Hematopoietic multipotent progenitor cell treated with erythropoietin and hydrocortisone succinate and interleukin-3 and kit ligand, for 8 days (in vitro differentiated cells): ENCODE data around the gene SLC40A1.

Experiments
- DNase-seq: peaks from one replicate; pipeline ENCODE4 v3.0.0-alpha.2; 2015

The SLC40A1 gene

DNA sequence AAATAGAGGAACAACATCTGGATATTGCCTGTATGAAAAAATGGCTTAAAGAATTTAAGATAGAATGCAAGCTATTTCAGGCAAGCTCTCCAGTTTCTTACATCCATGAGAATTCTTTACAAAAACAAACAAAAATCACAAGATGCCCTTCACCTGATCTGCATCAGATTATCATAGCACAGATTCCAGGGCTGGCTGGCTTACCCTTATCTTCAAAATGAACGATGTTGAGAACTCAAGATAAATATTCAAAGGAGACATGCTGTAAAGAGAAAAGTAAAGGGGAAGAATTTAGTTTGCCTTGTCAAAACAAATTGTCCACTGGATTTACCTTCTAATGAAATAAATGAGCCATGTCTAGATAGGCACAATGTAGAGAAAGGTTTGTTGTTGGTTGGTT lies 18.7 kb upstream of the SLC40A1 start:
- DNase-seq, result no peak

DNA sequence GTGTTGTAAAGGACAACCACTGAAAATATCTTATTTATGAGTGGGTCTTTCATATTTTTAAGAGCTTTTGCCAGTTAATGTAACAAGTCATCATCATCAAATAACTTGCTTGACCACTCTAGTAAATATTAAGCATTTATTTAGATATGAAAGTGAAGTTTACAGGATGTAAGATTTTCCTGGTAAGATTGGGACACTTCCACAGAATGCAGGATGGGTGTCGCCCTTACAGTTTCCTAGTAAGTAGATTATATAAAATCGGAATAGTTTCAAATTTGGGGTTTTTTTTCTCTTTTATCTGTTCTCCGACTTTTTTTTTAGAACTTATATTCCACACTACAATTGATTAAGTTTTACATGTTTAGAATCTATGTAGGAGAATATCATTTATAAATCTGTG lies 14.8 kb upstream of the SLC40A1 start:
- DNase-seq, result peak; percentile 89

DNA sequence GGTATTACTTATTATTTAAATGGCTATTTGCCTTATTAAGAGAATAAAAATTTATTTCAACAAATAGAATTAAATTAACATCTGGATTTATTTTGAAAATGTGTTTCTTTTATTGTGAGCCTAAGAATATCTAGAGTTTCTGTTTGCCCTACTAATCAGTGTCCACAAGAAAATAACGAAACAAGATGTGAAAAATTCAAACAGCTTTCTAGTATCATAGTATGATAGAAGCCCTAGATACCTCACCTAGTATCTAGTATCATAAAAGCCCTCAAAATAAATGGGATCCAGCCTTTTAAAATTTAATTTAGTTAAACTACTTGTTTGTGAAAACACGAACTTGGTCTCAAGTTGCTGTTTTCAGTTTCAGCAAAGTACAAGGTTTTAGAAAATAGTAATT lies 13.7 kb upstream of the SLC40A1 start:
- no peak for DNase-seq

DNA sequence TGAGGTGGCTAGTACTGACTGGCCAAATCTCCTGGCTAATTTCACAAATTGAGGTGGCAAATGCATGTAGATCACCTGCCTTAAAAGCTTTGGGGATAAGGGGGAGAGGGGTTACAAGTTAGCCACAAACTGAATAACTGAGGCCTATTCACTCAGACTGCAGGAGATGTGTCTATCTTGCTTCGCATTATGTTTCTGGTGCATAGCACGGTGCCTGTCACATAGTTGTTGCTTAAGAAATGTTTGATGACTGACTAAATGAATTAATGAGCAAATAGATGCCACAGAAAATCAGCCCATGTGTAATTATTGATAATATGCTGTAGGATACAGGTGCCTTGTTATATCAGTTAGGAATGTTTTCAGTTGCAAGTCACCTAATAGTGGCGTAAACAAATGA lies 12.5 kb upstream of the SLC40A1 start:
- no peak for DNase-seq

DNA sequence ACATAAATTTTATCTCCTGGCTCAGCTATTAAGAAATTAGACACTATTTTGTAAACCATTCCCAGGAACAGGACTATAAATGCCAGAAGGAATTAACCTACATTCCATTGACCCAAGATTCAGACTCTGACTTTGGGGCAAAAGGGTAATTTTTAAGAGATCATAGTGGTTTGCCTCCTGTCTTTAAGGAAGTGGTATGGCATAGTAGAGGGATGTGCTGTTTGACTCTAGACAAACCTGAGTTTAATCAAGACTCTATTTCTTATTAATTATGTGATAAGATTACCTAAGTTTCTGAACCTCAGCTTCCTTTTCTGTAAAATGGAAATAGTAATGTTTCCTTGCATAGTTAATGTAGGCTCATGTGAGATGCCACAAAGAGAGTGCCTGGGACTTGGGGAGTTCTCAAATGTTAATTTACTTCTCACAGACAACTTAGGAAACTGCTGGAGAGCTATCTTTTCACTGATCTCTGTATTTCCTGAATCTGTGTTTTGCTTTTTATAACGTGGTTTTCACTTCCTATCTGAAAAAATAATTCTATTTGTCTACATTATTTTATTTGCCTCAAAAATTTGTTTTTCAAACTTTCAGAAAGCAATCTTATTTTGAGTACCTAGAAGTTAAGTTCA lies 11.9 kb upstream of the SLC40A1 start:
- DNase-seq, result no peak

DNA sequence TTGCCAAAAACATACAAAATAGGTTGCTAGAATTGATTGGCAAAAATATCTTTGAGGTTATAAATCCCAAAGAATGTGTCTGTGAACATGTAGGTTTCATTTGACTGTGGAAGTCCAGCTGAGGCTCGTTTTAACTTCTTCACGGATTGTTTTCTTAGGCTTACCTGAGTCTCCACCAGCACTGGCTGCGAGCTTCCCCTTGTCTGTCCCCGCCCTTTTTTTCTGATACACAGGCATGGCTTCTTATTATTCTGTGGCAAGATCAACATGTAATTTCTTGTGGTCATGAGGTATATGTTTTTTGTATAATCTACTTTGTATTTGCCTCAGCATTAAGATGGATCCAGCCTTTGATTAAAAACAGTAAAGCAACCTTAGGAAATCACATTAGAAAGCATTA lies 7.2 kb upstream of the SLC40A1 start:
- peak; percentile 50 for DNase-seq

DNA sequence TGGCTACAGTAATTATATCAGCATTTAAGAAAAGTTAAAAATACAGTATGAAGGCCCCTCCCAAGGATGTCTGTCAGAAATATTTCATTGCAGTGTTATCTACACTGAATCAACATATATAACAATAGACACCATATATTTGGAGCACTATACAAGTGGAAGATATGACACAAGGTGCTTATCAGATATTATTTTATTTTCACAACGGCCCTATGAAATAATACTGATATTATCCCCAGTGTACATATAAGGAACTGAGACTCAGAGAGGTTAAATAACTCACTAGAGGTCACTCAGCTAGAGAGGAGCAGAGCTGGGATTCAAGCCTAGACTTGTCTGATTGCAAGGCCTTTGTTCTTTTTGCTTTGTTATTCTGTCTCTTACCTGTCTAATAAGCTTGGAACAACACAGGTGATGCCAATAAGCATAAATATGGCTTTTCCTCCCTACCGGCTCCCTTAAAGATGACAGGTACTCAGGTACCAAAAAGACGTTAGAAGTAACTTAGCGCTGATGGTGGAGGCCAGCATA lies 4.7 kb upstream of the SLC40A1 start:
- peak; percentile 55 for DNase-seq

DNA sequence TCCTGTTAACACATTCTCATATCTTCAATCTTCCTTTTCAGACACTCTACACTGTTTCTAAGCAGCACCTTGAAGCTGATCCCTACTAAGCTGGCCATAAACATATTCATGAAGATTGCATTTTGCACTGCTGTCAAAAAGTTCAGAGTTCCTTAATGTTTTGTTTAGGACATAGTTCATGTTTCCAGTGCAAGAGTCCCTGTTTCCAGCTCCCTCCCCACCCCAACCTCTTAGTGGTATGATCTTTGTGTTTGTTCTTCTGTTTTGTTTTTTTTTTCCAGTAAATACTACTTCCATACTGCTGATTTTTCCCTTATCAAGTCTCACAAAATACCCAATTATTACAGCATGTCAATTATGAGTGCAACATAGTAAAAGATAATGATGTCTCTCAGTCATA lies 4.1 kb upstream of the SLC40A1 start:
- DNase-seq, result peak; percentile 41

DNA sequence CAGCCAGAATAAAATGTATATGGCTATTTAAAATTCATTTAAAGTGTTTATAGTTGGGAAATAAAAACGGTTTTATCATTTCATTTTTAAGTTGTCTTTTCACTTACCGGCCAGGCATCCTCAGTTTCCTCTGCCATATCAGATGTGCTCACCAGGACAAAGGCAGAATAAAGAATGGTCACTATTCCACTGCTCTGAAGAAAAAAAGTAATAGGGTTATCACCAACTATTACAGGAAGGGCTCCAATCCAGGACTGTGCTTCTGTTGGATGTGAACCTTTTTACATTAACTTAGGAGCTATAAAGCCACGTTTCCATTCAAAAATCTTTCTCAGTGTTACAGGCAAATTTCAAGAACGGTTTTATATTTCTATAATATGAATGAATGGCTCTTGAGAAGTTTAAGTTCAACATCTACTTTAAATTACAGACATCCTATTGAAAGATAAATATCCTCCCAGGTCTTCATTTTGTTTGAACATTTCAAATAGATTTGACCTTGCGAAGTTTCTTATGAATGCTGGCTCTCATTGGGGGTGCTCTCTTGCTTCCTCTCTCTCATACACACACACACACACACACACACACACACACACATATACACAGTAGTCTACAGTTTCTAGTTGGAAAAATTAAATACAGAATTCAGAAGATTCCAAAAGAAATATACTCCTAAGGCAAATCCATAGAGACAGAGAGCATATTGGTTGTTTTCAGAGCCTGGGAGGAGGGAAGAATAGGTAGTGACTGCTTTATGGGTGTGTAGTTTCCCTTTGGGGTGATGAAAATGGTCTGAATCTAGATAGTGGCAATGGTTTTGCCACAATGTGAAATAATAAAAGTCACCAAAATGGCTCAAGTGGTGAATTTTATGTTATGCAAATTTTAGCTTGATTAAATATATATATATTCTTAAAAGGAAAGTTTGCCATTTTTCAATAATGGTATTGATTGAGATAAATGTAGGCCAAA lies 2.9 kb upstream of the SLC40A1 start:
- DNase-seq, result peak; percentile 77

DNA sequence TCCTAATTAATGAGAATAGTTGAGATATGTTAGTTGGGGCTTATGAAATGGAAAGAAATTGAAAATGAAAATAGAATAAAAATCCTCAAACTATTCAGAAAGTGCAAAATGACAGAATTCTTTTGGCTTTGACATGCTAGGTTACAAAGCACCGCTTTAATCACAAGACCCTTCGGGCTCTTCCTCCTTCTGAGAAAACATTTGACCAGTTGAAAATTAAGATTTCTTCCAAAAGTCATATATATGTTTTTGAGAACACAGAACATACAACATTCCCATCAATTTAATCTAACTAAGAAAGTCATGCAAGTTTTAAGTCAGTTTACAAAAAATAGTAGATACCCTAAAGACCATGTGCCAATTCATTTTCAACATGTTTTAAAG lies 2.2 kb upstream of the SLC40A1 start:
- peak; percentile 68 for DNase-seq

DNA sequence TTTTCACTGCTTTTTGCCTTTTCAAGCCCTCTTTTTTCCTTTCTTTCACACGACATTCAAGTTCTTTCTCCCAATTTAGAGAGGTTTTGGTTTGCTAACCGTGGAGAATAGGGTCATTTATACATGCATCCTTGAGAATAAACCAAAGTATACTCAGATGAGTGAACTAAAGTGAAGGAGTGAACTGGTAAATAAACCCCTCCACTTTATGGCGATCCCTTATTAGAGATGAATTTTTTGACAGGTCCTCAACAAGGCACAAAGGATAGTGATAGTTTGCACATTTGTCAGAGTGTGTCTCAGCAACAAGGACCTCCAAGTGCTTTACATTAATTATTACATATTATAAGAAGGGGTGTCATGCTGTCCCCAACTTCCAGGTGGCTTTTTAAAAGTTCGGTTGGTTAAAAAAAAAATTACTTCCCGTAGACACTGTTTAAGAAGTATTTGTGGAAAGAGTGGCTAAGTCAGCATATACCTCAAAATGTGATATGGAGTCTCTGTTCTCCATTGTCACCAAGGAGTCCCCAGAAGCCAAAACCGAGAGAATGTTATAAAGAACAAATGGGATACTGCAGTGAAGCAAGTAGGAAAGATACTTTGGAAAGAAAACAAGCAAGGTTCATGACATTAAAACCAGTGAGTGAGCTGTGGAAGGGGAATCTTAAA lies 1.7 kb upstream of the SLC40A1 start:
- no peak for DNase-seq

DNA sequence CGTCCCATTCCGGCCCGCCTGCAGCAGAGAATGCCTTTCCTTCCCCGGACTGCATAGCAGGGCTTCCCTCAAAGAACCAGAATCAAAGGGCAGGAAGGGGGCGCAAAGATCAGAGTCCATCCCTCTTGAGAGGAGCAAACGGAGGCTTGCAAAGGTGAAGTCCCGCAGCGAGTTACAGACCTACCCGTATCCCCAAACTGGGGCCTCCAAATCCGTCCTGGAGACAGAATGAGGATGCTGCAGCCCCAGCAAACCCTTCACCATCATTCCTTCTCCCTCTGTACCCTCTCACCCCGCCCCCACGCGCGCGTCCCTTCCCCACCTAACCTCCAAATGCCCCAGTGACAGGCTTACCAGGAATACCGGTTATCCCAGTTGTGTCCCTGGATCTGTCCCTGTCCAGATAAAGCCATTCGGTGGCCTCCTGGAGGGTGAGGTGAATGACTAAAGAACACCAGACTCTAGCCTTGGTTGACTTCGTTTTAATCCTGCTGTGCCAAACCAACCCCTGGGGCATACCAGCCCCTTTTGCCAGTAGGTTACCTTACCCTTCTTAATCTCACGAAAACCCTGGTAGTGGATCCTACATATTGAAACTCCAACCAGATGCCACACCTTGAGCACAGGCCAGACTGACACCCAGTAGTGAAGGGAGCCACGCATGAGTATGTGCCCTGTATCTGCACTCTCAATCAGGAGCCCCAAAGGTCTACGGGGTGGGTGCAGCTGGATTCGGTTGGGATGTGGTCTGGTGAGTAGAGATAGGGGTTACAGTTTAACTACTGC lies 961 bp upstream of the SLC40A1 start:
- DNase-seq, result peak; percentile 99

DNA sequence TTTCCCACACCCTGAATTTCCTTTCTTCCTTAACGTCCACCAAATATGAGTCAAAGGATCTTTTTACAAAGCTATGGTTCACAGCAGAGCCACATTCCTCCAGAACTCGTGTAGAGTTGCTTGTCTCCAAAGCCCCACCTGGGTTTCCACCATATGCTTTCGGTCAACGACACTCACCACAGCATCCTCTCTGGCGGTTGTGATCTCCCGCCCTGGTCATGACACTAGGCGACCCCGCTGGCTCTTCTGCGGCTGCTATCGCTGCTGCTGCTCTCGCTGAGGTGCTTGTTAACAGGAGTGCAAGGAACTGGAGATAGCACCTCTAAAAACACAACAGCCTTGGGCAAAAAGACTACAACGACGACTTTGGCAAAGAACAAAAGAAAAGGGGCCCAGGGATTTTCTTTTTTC lies 340 bp downstream of the SLC40A1 start:
- peak; percentile 63 for DNase-seq

DNA sequence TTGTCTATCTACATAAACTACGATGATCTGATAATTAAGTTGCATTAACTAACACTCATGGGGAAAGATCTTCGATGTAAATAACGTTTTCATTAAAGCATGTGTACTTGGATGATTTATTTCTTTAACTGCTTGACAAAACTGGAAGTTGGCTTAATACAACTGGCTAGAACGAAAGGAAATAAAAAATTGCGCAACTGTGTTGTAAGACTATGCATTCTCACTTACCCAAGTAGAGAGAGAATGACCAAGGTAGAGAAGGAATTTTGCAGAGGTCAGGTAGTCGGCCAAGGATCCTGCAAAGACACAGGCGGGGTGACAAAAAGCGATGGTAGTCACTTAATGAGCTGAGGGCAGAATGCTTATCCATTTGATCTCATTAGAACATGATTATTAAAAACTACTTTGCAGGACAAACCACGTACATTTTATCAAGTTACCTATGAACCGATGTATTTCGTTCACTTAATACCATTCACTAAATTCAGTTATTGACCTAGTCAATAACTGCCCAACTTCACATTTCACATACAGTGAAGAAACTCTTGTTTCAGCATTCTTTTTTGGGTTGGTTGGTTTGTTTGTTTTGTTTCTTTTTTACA lies 900 bp downstream of the SLC40A1 start:
- DNase-seq, result peak; percentile 38

DNA sequence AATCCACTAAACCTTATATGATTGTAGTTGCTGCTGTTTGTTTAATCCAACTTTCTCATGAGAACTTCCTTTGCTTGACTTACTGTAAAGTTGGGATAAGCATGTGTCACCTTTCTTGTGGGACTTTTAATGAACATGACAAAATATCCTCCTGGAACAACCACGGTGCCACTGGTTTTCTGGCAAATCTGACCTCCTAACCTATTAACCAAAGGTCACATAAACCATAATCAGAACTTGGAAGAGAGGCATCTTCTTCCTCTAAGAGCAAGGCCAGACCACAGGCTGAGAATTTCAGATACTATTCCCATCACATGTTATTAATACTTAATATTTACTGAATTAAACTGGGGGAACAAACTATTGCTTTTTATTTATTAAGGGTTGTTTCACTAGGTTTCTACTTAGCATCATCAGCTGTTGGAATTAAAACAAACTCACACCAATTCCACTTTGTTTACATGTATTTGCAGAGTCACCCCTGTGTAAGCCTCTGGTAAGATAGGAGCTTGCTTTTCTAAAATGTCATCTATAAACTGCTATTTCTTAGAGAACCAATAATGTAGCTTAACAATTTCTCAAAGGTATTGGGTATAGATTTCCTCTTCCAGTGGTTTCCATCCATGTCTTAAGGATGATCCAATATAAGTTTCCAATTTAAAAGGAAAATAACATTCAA lies 2.2 kb downstream of the SLC40A1 start:
- no peak for DNase-seq

DNA sequence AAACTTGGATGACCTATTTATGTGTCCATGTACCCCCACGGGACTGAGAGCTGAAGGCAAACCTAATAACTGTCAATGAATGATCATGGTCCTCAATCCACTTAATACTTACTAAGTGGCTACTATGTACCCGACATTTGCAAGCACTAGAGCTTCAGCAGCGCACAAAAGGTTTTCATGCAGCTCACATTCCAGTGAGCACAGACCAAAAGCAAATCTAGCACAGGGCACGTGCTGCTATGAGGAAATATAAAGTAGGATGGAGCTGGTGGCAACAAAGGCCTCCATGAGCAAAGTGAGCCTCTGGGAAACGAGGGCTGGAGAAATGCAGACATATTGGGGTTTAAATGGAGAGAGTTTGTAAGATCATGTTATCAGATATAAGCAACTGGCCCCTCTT lies 3.5 kb downstream of the SLC40A1 start:
- DNase-seq, result no peak

DNA sequence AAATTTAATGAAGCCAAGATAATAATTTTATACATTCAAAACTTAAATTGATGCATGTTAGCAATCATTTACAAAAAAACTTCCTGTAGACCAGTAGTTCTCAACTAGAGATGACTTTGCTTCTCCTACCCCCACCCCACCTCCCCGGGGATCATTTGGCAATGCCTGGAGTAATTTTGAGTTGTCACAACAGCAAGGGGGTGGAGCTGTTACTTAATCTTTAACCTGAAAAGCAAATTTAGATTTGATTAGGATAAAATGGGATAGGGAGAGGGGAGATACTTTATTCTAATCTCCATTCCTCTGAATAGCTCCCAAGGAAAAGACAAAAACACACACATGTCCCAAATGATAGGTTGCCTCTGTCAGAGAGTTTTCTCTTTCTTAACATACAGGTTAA lies 4.2 kb downstream of the SLC40A1 start:
- DNase-seq, result no peak

DNA sequence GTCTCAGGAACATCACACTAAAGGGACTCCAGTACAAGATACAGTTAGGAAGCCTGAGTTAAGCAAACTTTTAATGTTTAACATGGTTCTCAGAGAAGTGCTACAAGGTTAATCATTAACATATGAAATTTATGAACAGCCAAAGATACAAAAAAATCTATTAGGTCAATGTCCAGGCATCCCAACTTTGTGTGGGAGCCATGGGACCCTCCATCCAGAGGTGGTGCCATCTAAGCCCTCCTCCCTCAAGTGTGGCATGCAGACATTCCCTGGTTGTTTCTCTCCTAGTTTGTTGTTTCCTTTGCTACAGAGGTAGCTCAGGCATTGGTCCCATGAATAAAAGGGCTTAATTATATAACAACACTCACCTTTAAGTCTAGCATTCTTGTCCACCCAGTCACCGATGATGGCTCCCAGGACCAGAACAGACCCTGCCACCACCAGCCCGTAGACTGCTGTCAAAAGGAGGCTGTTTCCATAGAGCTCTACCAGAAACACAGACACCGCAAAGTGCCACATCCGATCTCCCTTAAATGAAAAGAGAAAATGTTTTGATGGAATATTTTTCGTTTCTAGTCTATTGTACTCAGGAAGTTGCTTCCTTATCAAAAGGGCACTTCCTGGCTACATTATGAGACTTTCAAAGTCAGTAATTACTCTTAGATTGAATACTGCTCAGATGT lies 5.7 kb downstream of the SLC40A1 start:
- no peak for DNase-seq

DNA sequence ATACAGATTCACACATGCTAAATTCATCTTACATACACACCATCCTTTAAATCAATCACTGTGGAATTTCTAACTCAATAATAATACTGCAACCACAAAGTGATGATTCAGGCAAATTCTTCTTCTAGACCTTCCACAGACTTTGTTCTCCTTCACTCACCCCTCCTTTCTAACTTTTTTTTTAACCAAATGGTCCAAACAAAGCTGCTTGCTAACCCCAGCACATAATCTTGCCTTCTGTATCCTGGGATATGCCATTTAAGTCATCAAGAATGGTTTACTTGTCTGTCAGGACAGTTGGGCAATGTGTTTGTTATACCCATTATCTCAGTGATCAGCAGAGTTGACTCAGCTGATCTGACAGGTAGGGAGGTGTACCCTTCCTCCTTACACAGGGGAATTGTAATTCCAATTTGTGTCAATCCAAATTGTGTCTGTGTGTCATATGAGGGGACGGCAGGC lies 10.0 kb downstream of the SLC40A1 start:
- no peak for DNase-seq

DNA sequence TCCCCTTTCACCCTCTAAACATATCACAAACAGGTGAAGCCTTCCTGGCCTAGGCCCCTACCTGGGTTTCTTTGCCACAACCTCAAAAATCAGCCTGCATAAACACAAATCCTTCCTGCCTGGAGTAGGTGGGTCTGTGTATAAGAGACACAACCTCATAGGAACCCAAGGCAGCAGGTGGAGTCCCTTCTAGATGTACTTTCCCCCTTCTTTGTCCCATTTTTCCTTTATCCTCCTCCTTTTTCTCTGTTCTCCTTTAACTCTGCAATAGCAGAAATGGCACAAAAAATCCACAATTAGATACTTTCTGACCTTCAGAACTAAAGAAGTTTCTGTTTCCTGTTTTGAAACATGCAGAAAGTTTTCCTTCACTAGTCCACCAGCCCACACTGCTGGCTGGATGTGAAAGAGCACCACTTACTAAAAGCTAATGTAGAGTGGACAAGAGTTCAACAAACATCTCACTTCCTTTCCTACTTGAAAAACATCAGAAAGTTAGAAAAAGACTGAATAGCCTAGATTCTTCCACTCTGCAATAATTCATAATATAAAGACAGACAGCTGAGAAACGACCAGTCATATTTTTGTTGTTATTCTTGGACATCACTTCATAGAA lies 11.2 kb downstream of the SLC40A1 start:
- DNase-seq, result no peak

DNA sequence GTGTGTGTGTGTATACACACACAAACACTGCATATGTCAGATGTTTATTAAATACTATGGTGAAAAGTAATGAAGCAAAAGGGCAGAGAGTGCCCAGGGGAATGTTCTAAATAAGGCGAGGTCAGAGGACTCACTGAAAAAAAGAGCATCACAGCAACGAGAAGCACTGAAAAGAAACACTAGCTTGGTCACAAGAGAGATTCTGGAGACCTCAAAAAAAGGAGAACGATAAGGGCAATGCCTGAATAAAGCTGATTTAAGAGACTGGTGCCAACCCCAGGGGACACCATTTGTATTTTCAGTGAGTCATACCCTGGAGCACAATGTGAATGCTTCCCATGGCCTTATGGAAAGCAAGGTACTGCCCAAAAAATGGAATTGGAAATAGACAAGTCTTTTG lies 14.5 kb downstream of the SLC40A1 start:
- DNase-seq, result no peak
